Mononuclear cell (primary cell): ENCODE results near the gene NBPF1. TPM values are rescaled to one million over a fixed set of nuclear protein-coding genes. Genes with fewer than 3 reads are reported as not detected.
A peak's percentile ranks its signal among the peaks of the same experiment; 100 is the strongest.
"Not testable (repeated sequence)": the region's sequence is repeated elsewhere in the genome, so short reads cannot be mapped to it uniquely, and the experiment has no call there.

Experiments
- H3K27me3 ChIP-seq: 2 replicates; pipeline ENCODE4 v1.6.0; 2011; ENCODE audit warnings: low read length, control low read depth; ENCODE audit not compliant: insufficient read depth
- H3K4me1 ChIP-seq: 2 replicates; pipeline ENCODE4 v1.5.1; 2011; ENCODE audit warnings: mild to moderate bottlenecking, low read length, control low read depth; ENCODE audit not compliant: insufficient read depth
- H3K4me3 ChIP-seq: 2 replicates; pipeline ENCODE4 v1.5.1; 2011; ENCODE audit warnings: mild to moderate bottlenecking, low read length, moderate library complexity
- H3K9me3 ChIP-seq: 2 replicates; pipeline ENCODE4 v1.5.1; 2011; ENCODE audit warnings: low read depth, mild to moderate bottlenecking, control low read depth, low read length
- total RNA-seq: library from RNA; depleted of rRNA; stranded (reverse); fragments of >200 nt; gene quantifications from one replicate; pipeline ENCODE4 v1.2.3, GENCODE V29; 2012

The NBPF1 gene
- 15.4 TPM for total RNA-seq

DNA sequence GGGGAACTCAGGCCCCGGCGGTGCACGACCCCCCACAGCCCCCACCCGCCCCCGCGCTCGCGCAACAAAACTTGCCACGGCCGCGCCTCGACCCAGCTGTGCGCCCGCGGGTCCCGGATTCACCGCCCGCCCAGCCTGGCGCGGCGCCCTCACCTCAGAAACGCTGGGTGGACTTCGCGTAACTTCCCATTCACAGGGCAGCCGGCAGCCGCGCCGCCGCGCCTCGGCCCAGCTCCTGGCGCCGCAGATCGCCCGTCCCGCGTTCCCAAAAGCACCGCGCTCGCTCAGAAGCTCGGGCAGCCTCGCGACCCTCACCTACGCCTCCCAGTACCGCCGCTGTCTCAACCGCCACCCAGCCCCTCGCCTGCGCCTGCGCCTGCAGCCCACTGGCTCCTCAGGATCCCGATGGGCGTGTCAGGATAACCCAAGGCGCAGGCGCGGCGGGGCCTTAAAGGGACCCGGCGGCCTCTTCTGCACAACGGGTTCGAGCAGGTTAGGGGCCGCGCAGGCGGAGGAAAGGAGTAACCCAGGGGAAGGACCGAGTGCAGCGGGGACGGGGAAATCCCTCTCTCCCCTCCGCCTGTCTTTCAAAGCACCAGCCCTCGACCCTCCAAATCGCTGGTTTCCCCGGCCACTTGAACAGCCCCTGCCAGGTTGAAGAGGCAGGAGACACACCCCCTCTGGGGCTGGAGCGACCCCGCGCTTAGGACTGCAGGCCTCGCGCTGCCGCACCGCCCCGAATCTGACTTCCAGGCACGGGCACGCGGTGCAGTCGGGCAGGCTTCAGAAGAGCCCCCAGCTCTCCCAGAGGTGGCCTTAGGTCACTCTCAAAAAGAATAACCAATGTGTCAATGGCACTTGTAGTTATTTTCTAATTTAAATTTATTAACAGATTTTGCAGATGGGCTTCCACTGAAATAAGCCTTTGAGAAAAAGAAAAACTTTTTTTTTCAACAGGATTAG, at the start of gene NBPF1:
NBPF1 (minus strand) TSS at position 380 of the 963 bp plus-strand sequence.
- Histone ChIP-seq H3K4me3 (peak within 1 kb of the TSS; percentile 66), H3K9me3 (no peaks in the 10 kb centered on the region), H3K27me3 (peaks cover 22% of the 10 kb centered on the region), H3K4me1 (peaks cover 26% of the 10 kb centered on the region)

GRCh38 chr1:16658234-16658633, 44.9 kb upstream of the NBPF1 start:
- not testable (repeated sequence) for H3K27me3 ChIP-seq, H3K4me1 ChIP-seq, H3K9me3 ChIP-seq, H3K4me3 ChIP-seq

DNA sequence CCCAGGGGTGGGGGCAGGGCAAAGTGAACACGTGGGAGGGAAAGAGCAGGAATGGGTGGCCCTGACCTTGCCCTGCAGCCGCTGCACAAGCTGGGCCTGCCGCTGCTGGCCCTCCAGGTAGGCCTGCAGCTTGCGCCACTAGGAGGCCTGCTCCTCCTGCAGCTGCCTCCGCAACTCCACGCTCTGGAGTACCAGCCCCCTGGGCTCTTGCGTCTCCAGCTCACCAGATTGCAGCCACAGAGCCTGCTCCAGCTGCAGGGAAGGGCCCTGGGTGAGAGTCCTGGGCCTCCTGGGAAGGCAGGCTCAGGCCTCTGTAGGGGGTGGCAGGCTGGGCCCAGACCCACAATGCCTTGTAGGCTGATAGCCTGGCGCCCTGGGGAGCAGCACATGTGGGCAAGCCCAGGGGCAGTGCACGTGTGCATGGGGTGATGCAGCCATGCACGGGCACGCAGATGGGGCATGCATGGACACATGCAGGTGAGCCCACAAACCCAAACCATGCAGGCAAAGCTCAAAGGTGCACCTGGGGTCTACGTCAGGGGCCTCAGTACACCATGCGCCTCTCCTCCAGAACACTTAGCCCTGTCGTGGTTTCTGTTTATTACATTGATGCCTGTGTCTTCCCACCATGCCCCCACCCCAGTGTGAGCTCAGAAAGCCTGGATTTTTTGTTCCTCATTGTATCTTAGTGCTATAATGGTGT, 43.8 kb upstream of the NBPF1 start:
- H3K27me3 ChIP-seq, H3K4me3 ChIP-seq, H3K4me1 ChIP-seq, H3K9me3 ChIP-seq: not testable (repeated sequence)

- H3K27me3 ChIP-seq, H3K9me3 ChIP-seq, H3K4me3 ChIP-seq, H3K4me1 ChIP-seq: not testable (repeated sequence)
These were observed 43.2 kb upstream of the NBPF1 start for GRCh38 chr1:16656574-16656973.

DNA sequence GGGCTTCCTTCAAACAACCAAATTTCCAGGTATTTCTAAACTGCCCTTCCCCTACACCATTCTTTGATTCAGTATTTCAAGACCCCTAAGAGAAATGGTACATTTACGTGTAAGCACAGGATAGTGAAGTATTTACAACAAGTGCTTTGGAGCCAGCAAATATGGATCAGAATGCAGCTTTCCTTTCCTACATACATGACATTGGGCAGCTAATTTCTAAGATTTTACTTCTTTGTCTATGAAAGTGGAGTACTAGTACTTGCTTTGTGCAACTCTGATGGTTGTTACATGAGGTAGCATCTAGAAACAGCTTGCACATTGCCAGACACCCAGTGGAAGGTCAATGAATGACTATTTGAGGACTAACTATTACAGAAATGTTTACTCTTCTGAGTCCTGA, 38.2 kb upstream of the NBPF1 start:
- H3K9me3 ChIP-seq, H3K27me3 ChIP-seq, H3K4me1 ChIP-seq, H3K4me3 ChIP-seq: not testable (repeated sequence)

DNA sequence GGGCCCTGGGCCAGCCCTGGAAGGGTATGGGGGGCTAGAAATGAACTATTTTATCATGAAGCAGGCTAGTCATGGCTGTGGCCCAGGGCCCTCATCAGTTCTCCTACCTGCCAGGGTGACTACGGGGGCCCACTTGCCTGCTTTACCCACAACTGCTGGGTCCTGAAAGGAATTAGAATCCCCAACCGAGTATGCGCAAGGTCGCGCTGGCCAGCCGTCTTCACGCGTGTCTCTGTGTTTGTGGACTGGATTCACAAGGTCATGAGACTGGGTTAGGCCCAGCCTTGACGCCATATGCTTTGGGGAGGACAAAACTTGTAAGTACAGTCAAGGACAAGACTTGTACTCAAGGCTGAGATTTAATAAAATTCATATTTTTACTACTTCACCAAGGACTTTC, 36.6 kb upstream of the NBPF1 start:
- H3K4me1 ChIP-seq, H3K27me3 ChIP-seq, H3K4me3 ChIP-seq, H3K9me3 ChIP-seq: not testable (repeated sequence)

- H3K4me1 ChIP-seq: peaks cover 11% of the 10 kb centered on the region
- H3K27me3 ChIP-seq, H3K4me3 ChIP-seq, H3K9me3 ChIP-seq: not testable (repeated sequence)
These were observed 36.0 kb upstream of the NBPF1 start for GRCh38 chr1:16649390-16649789.

DNA sequence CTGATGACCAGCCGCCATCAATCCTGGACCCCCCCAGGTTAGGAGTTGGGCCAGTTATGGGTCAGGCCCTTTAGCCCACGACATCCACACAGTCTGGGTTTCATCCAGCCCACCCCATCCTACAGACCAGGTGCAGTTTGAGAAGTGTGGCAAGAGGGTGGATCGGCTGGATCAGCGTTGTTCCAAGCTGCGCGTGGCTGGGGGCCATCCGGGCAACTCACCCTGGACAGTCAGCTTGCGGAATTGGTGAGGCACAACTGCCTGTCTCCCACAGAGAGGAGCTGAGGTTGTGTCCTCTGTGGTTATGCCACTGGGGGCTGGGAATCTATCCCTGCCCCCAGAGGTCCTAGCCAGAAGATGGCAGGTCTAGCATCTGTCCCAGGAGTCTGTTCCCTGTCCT, 35.4 kb upstream of the NBPF1 start:
- H3K27me3 ChIP-seq, H3K9me3 ChIP-seq, H3K4me3 ChIP-seq: not testable (repeated sequence)
- peaks cover 17% of the 10 kb centered on the region for H3K4me1 ChIP-seq

DNA sequence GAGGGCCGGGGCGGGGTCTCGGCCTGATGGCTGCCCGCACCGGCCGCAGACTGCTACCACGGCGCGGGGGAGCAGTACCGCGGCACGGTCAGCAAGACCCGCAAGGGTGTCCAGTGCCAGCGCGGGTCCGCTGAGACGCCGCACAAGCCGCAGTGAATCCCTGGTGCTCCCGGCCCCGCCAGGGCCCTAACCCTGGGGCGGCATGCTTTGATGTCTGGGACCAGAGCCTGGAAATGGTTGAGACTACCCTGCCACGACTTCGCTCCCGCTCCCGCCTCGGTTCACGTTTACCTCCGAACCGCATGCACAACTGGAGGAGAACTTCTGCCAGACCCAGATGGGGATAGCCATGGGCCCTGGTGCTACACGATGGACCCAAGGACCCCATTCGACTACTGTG, 34.9 kb upstream of the NBPF1 start:
- not testable (repeated sequence) for H3K9me3 ChIP-seq, H3K4me3 ChIP-seq, H3K27me3 ChIP-seq
- H3K4me1 ChIP-seq: peaks cover 22% of the 10 kb centered on the region

- not testable (repeated sequence) for H3K9me3 ChIP-seq, H3K4me3 ChIP-seq, H3K27me3 ChIP-seq
- peaks cover 30% of the 10 kb centered on the region for H3K4me1 ChIP-seq
These were observed 34.1 kb upstream of the NBPF1 start for GRCh38 chr1:16647179-16648176.

DNA sequence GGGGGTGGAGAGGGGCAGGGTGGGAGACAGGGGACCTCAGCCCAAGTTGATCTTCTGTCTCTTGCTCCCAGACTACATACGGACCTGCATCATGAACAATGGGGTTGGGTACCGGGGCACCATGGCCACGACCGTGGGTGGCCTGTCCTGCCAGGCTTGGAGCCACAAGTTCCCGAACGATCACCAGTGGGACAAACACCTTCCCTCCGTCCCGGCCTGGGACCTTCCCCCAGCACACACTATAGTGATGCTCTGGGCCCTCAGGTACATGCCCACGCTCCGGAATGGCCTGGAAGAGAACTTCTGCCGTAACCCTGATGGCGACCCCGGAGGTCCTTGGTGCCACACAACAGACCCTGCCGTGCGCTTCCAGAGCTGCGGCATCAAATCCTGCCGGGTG, 33.4 kb upstream of the NBPF1 start:
- not testable (repeated sequence) for H3K27me3 ChIP-seq, H3K4me3 ChIP-seq, H3K9me3 ChIP-seq
- H3K4me1 ChIP-seq: peaks cover 35% of the 10 kb centered on the region

DNA sequence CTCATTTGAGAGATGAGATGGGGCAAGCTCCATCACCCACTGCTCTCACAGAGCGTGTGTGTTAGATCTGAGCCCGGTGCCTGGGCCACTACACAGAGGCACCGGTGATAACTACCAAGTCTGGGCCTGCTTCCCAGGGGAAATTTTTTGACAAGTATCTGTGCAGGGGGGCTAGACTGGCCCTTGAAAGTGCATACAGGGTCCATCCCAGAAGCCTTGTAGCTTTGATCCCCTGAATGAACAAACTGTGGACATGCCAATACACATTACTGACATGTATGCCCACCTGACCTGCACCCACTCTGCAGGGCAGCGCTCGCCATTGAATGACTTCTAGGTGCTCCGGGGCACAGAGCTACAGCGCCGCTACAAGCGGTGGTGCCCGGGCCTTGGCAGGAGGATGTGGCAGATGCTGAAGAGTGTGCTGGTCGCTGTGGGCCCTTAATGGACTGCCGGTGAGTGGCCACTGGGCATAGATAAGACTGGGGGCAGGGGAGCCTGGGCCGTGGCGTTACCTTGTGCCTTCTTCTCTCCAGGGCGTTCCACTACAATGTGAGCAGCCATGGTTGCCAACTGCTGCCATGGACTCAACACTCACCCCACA, 32.8 kb upstream of the NBPF1 start:
- not testable (repeated sequence) for H3K27me3 ChIP-seq, H3K9me3 ChIP-seq, H3K4me3 ChIP-seq
- H3K4me1 ChIP-seq: peaks cover 35% of the 10 kb centered on the region

- Histone ChIP-seq H3K4me1 (peaks cover 35% of the 10 kb centered on the region), H3K4me3 (peak overlapping the region; percentile 79)
- not testable (repeated sequence) for H3K27me3 ChIP-seq, H3K9me3 ChIP-seq
These were observed 32.1 kb upstream of the NBPF1 start for GRCh38 chr1:16645271-16646060.
